HL-60 (cell line): ENCODE results near the gene EFCAB6.

Source experiments
- TF ChIP-seq, protein P1 (sequence below): IDR thresholded peaks from one replicate; pipeline ENCODE4 v1.5.1; 2011; ENCODE audit warnings: low read length, control low read depth, inconsistent platforms; ENCODE audit not compliant: insufficient read depth
- TF ChIP-seq, protein P2 (sequence below): IDR thresholded peaks from 2 replicates; pipeline ENCODE4 v1.6.1; 2012; ENCODE audit warnings: low read depth; ENCODE audit not compliant: insufficient replicate concordance

DNA sequence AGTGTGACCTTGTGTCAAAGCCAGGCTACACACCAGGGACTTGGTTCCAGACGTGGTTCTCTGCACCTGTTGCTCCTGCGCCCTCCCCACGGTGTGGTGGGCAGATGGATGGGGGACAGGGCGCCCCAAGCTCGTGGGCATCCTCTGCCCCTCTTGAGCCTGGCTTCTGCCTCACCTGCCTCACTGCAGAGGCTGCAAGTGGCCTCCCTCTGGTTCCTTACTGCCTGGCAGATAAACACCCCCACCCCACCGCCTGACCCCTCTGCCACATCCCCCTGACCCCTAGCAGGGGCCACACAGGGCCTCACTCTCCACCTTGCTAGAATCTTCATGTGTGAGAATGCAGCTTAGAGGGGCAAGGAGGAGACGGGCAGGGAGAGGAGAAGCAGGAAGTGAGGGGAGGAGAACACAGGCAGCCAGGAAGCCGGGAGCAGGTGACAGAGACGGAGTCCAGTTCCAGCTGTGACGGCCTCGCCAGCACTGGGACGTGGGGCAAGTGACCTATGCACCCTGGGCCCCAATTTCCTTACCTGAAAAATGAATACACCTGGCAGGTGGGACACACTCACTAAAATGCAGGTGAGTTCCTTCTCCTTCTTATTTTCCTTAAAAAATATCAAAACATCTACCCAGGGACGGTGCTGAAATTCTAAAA lies 178.3 kb downstream of the EFCAB6 start:
- TF ChIP-seq, protein P1, sequence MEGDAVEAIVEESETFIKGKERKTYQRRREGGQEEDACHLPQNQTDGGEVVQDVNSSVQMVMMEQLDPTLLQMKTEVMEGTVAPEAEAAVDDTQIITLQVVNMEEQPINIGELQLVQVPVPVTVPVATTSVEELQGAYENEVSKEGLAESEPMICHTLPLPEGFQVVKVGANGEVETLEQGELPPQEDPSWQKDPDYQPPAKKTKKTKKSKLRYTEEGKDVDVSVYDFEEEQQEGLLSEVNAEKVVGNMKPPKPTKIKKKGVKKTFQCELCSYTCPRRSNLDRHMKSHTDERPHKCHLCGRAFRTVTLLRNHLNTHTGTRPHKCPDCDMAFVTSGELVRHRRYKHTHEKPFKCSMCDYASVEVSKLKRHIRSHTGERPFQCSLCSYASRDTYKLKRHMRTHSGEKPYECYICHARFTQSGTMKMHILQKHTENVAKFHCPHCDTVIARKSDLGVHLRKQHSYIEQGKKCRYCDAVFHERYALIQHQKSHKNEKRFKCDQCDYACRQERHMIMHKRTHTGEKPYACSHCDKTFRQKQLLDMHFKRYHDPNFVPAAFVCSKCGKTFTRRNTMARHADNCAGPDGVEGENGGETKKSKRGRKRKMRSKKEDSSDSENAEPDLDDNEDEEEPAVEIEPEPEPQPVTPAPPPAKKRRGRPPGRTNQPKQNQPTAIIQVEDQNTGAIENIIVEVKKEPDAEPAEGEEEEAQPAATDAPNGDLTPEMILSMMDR, result no peak
- TF ChIP-seq, protein P2, sequence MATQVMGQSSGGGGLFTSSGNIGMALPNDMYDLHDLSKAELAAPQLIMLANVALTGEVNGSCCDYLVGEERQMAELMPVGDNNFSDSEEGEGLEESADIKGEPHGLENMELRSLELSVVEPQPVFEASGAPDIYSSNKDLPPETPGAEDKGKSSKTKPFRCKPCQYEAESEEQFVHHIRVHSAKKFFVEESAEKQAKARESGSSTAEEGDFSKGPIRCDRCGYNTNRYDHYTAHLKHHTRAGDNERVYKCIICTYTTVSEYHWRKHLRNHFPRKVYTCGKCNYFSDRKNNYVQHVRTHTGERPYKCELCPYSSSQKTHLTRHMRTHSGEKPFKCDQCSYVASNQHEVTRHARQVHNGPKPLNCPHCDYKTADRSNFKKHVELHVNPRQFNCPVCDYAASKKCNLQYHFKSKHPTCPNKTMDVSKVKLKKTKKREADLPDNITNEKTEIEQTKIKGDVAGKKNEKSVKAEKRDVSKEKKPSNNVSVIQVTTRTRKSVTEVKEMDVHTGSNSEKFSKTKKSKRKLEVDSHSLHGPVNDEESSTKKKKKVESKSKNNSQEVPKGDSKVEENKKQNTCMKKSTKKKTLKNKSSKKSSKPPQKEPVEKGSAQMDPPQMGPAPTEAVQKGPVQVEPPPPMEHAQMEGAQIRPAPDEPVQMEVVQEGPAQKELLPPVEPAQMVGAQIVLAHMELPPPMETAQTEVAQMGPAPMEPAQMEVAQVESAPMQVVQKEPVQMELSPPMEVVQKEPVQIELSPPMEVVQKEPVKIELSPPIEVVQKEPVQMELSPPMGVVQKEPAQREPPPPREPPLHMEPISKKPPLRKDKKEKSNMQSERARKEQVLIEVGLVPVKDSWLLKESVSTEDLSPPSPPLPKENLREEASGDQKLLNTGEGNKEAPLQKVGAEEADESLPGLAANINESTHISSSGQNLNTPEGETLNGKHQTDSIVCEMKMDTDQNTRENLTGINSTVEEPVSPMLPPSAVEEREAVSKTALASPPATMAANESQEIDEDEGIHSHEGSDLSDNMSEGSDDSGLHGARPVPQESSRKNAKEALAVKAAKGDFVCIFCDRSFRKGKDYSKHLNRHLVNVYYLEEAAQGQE, result no peak
